Colonic mucosa (tissue), 4 donors: Measurements from ENCODE around the gene GAS2L1. TPM values are rescaled to one million over a fixed set of nuclear protein-coding genes. Genes with fewer than 3 reads are reported as not detected.

Experiments used
- DNase-seq: peaks from one replicate; pipeline ENCODE4 v3.0.0-alpha.2; 2020
- H3K27ac ChIP-seq: fragments of 200-600 bp; one replicate; pipeline ENCODE4 v1.8.0; 2021
- H3K27me3 ChIP-seq: fragments of 200-600 bp; one replicate; pipeline ENCODE4 v1.8.0; 2021
- H3K36me3 ChIP-seq: fragments of 200-600 bp; one replicate; pipeline ENCODE4 v1.8.0; 2021
- H3K4me1 ChIP-seq: fragments of 200-600 bp; one replicate; pipeline ENCODE4 v1.8.0; 2021; ENCODE audit warnings: mild to moderate bottlenecking
- H3K4me3 ChIP-seq: fragments of 200-600 bp; one replicate; pipeline ENCODE4 v1.8.0; 2021
- H3K9ac ChIP-seq, 2 donors: one replicate each; pipeline ENCODE4 v1.7.0; 2013; ENCODE audit warnings: control low read depth in 2 of 2, low read depth in 2 of 2, low read length in 2 of 2
- H3K9me3 ChIP-seq: fragments of 200-600 bp; one replicate; pipeline ENCODE4 v1.8.0; 2021
- intact Hi-C: fragments of 100-400 bp; cut with DNase I; formaldehyde crosslinking; loops from one replicate; pipeline ENCODE4 v1.14.1; 2022
- total RNA-seq, 2 donors: library from RNA; stranded (reverse); fragmentation: NEBNext Ultra II Directional in 1 of 2; extraction: Animal tissue kit (Norgen Biotek cat#: 25700) in 1 of 2; gene quantifications; one replicate each; pipeline ENCODE4 v1.2.1, GENCODE V29; 2021
- TF ChIP-seq, protein P1 (sequence below): fragments of 200-600 bp; IDR thresholded peaks from one replicate; pipeline ENCODE4 v1.8.0; 2022; ENCODE audit warnings: antibody characterized with exemption, mild to moderate bottlenecking
- donor health status: healthy.
- donor health status: DM: no; HTN: no; CAD: no.
- donor health status: DM: no; HTN: no; CAD: no.

Gene GAS2L1
- total RNA-seq, 2 donors from 2014 or later, result 16.6 to 41.1 TPM

- TF ChIP-seq, protein P1, sequence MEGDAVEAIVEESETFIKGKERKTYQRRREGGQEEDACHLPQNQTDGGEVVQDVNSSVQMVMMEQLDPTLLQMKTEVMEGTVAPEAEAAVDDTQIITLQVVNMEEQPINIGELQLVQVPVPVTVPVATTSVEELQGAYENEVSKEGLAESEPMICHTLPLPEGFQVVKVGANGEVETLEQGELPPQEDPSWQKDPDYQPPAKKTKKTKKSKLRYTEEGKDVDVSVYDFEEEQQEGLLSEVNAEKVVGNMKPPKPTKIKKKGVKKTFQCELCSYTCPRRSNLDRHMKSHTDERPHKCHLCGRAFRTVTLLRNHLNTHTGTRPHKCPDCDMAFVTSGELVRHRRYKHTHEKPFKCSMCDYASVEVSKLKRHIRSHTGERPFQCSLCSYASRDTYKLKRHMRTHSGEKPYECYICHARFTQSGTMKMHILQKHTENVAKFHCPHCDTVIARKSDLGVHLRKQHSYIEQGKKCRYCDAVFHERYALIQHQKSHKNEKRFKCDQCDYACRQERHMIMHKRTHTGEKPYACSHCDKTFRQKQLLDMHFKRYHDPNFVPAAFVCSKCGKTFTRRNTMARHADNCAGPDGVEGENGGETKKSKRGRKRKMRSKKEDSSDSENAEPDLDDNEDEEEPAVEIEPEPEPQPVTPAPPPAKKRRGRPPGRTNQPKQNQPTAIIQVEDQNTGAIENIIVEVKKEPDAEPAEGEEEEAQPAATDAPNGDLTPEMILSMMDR, result no peak
- Histone ChIP-seq H3K27ac (no peak overlapping the region), H3K9ac (no peak overlapping the region), H3K4me1 (no peaks in the 10 kb centered on the region), H3K4me3 (no peak overlapping the region), H3K9me3 (no peaks in the 10 kb centered on the region), H3K36me3 (peaks cover 14% of the 10 kb centered on the region), H3K27me3 (no peaks in the 10 kb centered on the region)
- intact Hi-C loops, result no loop called here
- DNase-seq, result no peak
These were observed 41.6 kb downstream of the GAS2L1 start for GRCh38 chr22:29348041-29348440.

GRCh38 chr22:29348956-29349355 lies 42.5 kb downstream of the GAS2L1 start:
- Histone ChIP-seq H3K4me1 (no peaks in the 10 kb centered on the region), H3K9ac (no peak overlapping the region), H3K4me3 (no peak overlapping the region), H3K27ac (no peak overlapping the region), H3K9me3 (no peaks in the 10 kb centered on the region), H3K36me3 (peaks cover 10% of the 10 kb centered on the region), H3K27me3 (no peaks in the 10 kb centered on the region)
- no peak for DNase-seq
- intact Hi-C loops, result no loop called here
- TF ChIP-seq, protein P1, result no peak

GRCh38 chr22:29351042-29351441 lies 44.6 kb downstream of the GAS2L1 start:
- H3K9ac ChIP-seq, result no peak overlapping the region
- no peaks in the 10 kb centered on the region for H3K27me3 ChIP-seq
- TF ChIP-seq, protein P1, result no peak
- H3K9me3 ChIP-seq, result no peaks in the 10 kb centered on the region
- H3K4me3 ChIP-seq, result no peak overlapping the region
- peak; percentile 40 for DNase-seq
- intact Hi-C loops, result no loop called here
- no peaks in the 10 kb centered on the region for H3K4me1 ChIP-seq
- peaks cover 15% of the 10 kb centered on the region for H3K36me3 ChIP-seq
- no peak overlapping the region for H3K27ac ChIP-seq

- no peak overlapping the region for H3K4me3 ChIP-seq
- DNase-seq, result no peak
- no peaks in the 10 kb centered on the region for H3K27me3 ChIP-seq
- H3K27ac ChIP-seq, result no peak overlapping the region
- TF ChIP-seq, protein P1, result no peak
- H3K9me3 ChIP-seq, result no peaks in the 10 kb centered on the region
- no peaks in the 10 kb centered on the region for H3K4me1 ChIP-seq
- intact Hi-C loops, result no loop called here
- peaks cover 18% of the 10 kb centered on the region for H3K36me3 ChIP-seq
- no peak overlapping the region for H3K9ac ChIP-seq
These were observed 45.4 kb downstream of the GAS2L1 start for GRCh38 chr22:29351891-29352290.

- no peaks in the 10 kb centered on the region for H3K4me1 ChIP-seq
- no peak overlapping the region for H3K9ac ChIP-seq
- TF ChIP-seq, protein P1, result no peak
- H3K27ac ChIP-seq, result no peak overlapping the region
- peaks cover 19% of the 10 kb centered on the region for H3K36me3 ChIP-seq
- no peaks in the 10 kb centered on the region for H3K27me3 ChIP-seq
- intact Hi-C loops, result no loop called here
- DNase-seq, result no peak
- no peak overlapping the region for H3K4me3 ChIP-seq
- no peaks in the 10 kb centered on the region for H3K9me3 ChIP-seq
These were observed 46.3 kb downstream of the GAS2L1 start for GRCh38 chr22:29352778-29353177.

DNA sequence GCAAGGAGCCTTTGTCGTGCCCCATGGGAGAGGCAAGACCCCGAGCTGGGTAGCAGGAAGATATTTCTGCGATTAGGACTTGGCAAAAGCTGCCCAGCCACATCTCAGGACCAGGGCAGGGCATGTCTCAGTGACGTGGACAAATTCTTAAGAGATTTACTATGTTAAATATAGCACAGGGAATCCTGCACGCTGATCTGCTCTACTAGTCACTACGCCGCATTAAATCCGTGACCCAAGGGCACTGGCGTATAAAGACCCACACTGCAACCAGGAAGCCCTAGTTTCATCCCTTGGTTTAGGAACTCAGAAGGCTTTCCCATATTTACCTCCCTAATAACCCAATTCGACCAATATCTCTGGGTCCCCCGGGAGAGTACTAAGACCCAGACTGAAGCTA lies 46.8 kb downstream of the GAS2L1 start:
- H3K36me3 ChIP-seq, result peaks cover 22% of the 10 kb centered on the region
- H3K4me1 ChIP-seq, result no peaks in the 10 kb centered on the region
- no peak overlapping the region for H3K27ac ChIP-seq
- no peaks in the 10 kb centered on the region for H3K9me3 ChIP-seq
- DNase-seq, result no peak
- no peak overlapping the region for H3K4me3 ChIP-seq
- intact Hi-C loops, result no loop called here
- no peak overlapping the region for H3K9ac ChIP-seq
- H3K27me3 ChIP-seq, result no peaks in the 10 kb centered on the region
- TF ChIP-seq, protein P1, result no peak
